Hepatocyte (in vitro differentiated cells): Measurements from ENCODE around the gene RNF144B.

Experiments
- CTCF ChIP-seq: fragments of 200-600 bp; sonication (generic); IDR thresholded peaks from 2 replicates; pipeline ENCODE4 v1.5.1; 2016; ENCODE audit warnings: antibody characterized with exemption, mild to moderate bottlenecking; ENCODE audit not compliant: poor library complexity
- EZH2phosphoT487 ChIP-seq: fragments of 200-600 bp; sonication (generic); IDR thresholded peaks from one replicate; pipeline ENCODE4 v1.6.1; 2018; ENCODE audit warnings: antibody characterized with exemption, mild to moderate bottlenecking, low read depth, moderate library complexity; ENCODE audit not compliant: unreplicated experiment, severe bottlenecking

GRCh38 chr6:18420328-18420727, 33.2 kb downstream of the RNF144B start:
- no peak for TF ChIP-seq CTCF
- TF ChIP-seq EZH2phosphoT487: no peak
